Immature natural killer cell (primary cell): ENCODE measurements around the gene SUPT4H1. TPM values are rescaled to one million over a fixed set of nuclear protein-coding genes. Genes with fewer than 3 reads are reported as not detected.

Experiments used
- DNase-seq, 3 donors: peaks; one replicate each; pipeline ENCODE4 v3.0.0; 2022; ENCODE audit warnings: mixed read lengths in 1 of 3
- H3K27ac Mint-ChIP-seq, 6 donors: one replicate each; pipeline ENCODE4 v1.8.0; 2020; ENCODE audit warnings: mixed read lengths in 6 of 6, mild to moderate bottlenecking in 5 of 6, inconsistent platforms in 4 of 6, moderate library complexity in 3 of 6
- H3K27me3 Mint-ChIP-seq, 3 donors: one replicate each; pipeline ENCODE4 v1.8.0; 2020 to 2021; ENCODE audit warnings: low read depth in 3 of 3, mild to moderate bottlenecking in 3 of 3, mixed read lengths in 3 of 3, moderate library complexity in 3 of 3, inconsistent platforms in 1 of 3
- H3K36me3 Mint-ChIP-seq, 3 donors: one replicate each; pipeline ENCODE4 v1.8.0; 2020; ENCODE audit warnings: mixed read lengths in 3 of 3, inconsistent platforms in 2 of 3, mild to moderate bottlenecking in 2 of 3
- H3K4me1 Mint-ChIP-seq, 2 donors: one replicate each; pipeline ENCODE4 v1.8.0; 2020; ENCODE audit warnings: inconsistent platforms in 2 of 2, mild to moderate bottlenecking in 2 of 2, mixed read lengths in 2 of 2, moderate library complexity in 1 of 2
- H3K4me3 Mint-ChIP-seq, 5 donors: one replicate each; pipeline ENCODE4 v1.8.0; 2020; ENCODE audit warnings: mild to moderate bottlenecking in 5 of 5, mixed read lengths in 5 of 5, inconsistent platforms in 3 of 5, moderate library complexity in 3 of 5
- H3K9me3 Mint-ChIP-seq, 6 donors: one replicate each; pipeline ENCODE4 v1.8.0; 2020; ENCODE audit warnings: mild to moderate bottlenecking in 6 of 6, mixed read lengths in 6 of 6, inconsistent platforms in 4 of 6, moderate library complexity in 3 of 6
- polyA plus RNA-seq, 3 donors: library from polyadenylated mRNA; unstranded; fragments of 300-500 nt; fragmentation: Illumina TruSeq; gene quantifications; one replicate each; pipeline ENCODE4 v1.2.3, GENCODE V29; 2021

SUPT4H1 gene
- polyA plus RNA-seq, 3 donors from 2014 or later, result 133 to 170 (median 136) TPM

- Mint-ChIP-seq H3K27me3 (peaks cover 0 to 10% (median 0%) of the 10 kb centered on the region in 3 donors), H3K27ac (peak overlapping the region in 1 of 6 donors; percentile 31), H3K36me3 (peaks cover 5 to 18% (median 10%) of the 10 kb centered on the region in 3 donors), H3K9me3 (no peaks in the 10 kb centered on the region), H3K4me1 (peaks cover 49 to 52% of the 10 kb centered on the region in 2 donors), H3K4me3 (no peak overlapping the region)
- no peak for DNase-seq
Observed at GRCh38 chr17:58377093-58377601, 25.1 kb upstream of the SUPT4H1 start.

- no peak for DNase-seq
- no peak overlapping the region for H3K27ac Mint-ChIP-seq
- H3K36me3 Mint-ChIP-seq, result peaks cover 5 to 18% (median 10%) of the 10 kb centered on the region in 3 donors
- peaks cover 49 to 52% of the 10 kb centered on the region in 2 donors for H3K4me1 Mint-ChIP-seq
- H3K4me3 Mint-ChIP-seq, result no peak overlapping the region
- H3K9me3 Mint-ChIP-seq, result no peaks in the 10 kb centered on the region
- peaks cover 0 to 6% (median 0%) of the 10 kb centered on the region in 3 donors for H3K27me3 Mint-ChIP-seq
Observed at GRCh38 chr17:58376472-58377000, 24.5 kb upstream of the SUPT4H1 start.

GRCh38 chr17:58375811-58376210 is 23.8 kb upstream of the SUPT4H1 start:
- DNase-seq, result no peak
- Mint-ChIP-seq H3K27me3 (peaks cover 0 to 6% (median 0%) of the 10 kb centered on the region in 3 donors), H3K9me3 (no peaks in the 10 kb centered on the region), H3K36me3 (peaks cover 5 to 18% (median 10%) of the 10 kb centered on the region in 3 donors), H3K4me3 (no peak overlapping the region), H3K27ac (no peak overlapping the region), H3K4me1 (peaks cover 49 to 52% of the 10 kb centered on the region in 2 donors)

- Mint-ChIP-seq H3K9me3 (no peaks in the 10 kb centered on the region), H3K4me3 (no peak overlapping the region), H3K36me3 (peaks cover 5 to 18% (median 10%) of the 10 kb centered on the region in 3 donors), H3K27me3 (peaks cover 0 to 6% (median 0%) of the 10 kb centered on the region in 3 donors), H3K4me1 (peaks cover 49 to 52% of the 10 kb centered on the region in 2 donors), H3K27ac (no peak overlapping the region)
- DNase-seq, result no peak
Observed at GRCh38 chr17:58375256-58375655, 23.3 kb upstream of the SUPT4H1 start.

- Mint-ChIP-seq H3K4me1 (peaks cover 48 to 52% of the 10 kb centered on the region in 2 donors), H3K27ac (peak overlapping the region in 2 of 6 donors; percentile 40 to 46), H3K9me3 (no peaks in the 10 kb centered on the region), H3K27me3 (peaks cover 0 to 3% (median 0%) of the 10 kb centered on the region in 3 donors), H3K36me3 (peaks cover 5 to 24% (median 10%) of the 10 kb centered on the region in 3 donors), H3K4me3 (no peak overlapping the region)
- no peak for DNase-seq
Observed at GRCh38 chr17:58373923-58374322, 21.9 kb upstream of the SUPT4H1 start.

- no peak overlapping the region for H3K4me3 Mint-ChIP-seq
- peak overlapping the region in 2 of 6 donors; percentile 72 to 84 for H3K27ac Mint-ChIP-seq
- peaks cover 5 to 25% (median 10%) of the 10 kb centered on the region in 3 donors for H3K36me3 Mint-ChIP-seq
- H3K9me3 Mint-ChIP-seq, result no peaks in the 10 kb centered on the region
- DNase-seq, result no peak
- H3K4me1 Mint-ChIP-seq, result peaks cover 49% of the 10 kb centered on the region in 2 donors
- H3K27me3 Mint-ChIP-seq, result peaks cover 0 to 3% (median 0%) of the 10 kb centered on the region in 3 donors
Observed at GRCh38 chr17:58373003-58373402, 21.0 kb upstream of the SUPT4H1 start.

GRCh38 chr17:58371300-58371950 is 19.4 kb upstream of the SUPT4H1 start:
- peak overlapping the region; percentile 64 to 93 (median 87) for H3K27ac Mint-ChIP-seq
- no peak for DNase-seq
- H3K4me3 Mint-ChIP-seq, result peak overlapping the region; percentile 46 to 93 (median 78)
- H3K9me3 Mint-ChIP-seq, result no peaks in the 10 kb centered on the region
- peaks cover 49 to 57% of the 10 kb centered on the region in 2 donors for H3K4me1 Mint-ChIP-seq
- H3K27me3 Mint-ChIP-seq, result peaks cover 0 to 3% (median 0%) of the 10 kb centered on the region in 3 donors
- H3K36me3 Mint-ChIP-seq, result peaks cover 5 to 25% (median 10%) of the 10 kb centered on the region in 3 donors

GRCh38 chr17:58370716-58371115 is 18.7 kb upstream of the SUPT4H1 start:
- Mint-ChIP-seq H3K4me1 (peaks cover 49 to 57% of the 10 kb centered on the region in 2 donors), H3K27me3 (peaks cover 0 to 3% (median 0%) of the 10 kb centered on the region in 3 donors), H3K4me3 (peak overlapping the region; percentile 77 to 93 (median 89)), H3K36me3 (peaks cover 5 to 25% (median 10%) of the 10 kb centered on the region in 3 donors), H3K9me3 (no peaks in the 10 kb centered on the region), H3K27ac (peak overlapping the region; percentile 64 to 93 (median 90))
- DNase-seq, result no peak

- H3K27me3 Mint-ChIP-seq, result peaks cover 0 to 3% (median 0%) of the 10 kb centered on the region in 3 donors
- peak; percentile 27 to 42 (median 37) for DNase-seq
Observed at GRCh38 chr17:58370309-58370708, 18.3 kb upstream of the SUPT4H1 start.

GRCh38 chr17:58369214-58370031 is 17.4 kb upstream of the SUPT4H1 start:
- no peak for DNase-seq
- H3K4me3 Mint-ChIP-seq, result peak overlapping the region; percentile 65 to 93 (median 77)
- peak overlapping the region; percentile 64 to 93 (median 90) for H3K27ac Mint-ChIP-seq
- H3K36me3 Mint-ChIP-seq, result peaks cover 0 to 19% (median 5%) of the 10 kb centered on the region in 3 donors
- H3K9me3 Mint-ChIP-seq, result no peaks in the 10 kb centered on the region
- H3K27me3 Mint-ChIP-seq, result peaks cover 0 to 3% (median 2%) of the 10 kb centered on the region in 3 donors
- H3K4me1 Mint-ChIP-seq, result peaks cover 49 to 57% of the 10 kb centered on the region in 2 donors

More at GRCh38 chr17:58370309-58370708, 18.3 kb upstream of the SUPT4H1 start:
- Mint-ChIP-seq H3K36me3 (peaks cover 5 to 25% (median 10%) of the 10 kb centered on the region in 3 donors), H3K4me3 (peak overlapping the region; percentile 77 to 93 (median 89)), H3K9me3 (no peaks in the 10 kb centered on the region), H3K27ac (peak overlapping the region; percentile 64 to 93 (median 90)), H3K4me1 (peaks cover 49 to 57% of the 10 kb centered on the region in 2 donors)

GRCh38 chr17:58368860-58369213 is 16.8 kb upstream of the SUPT4H1 start:
- Mint-ChIP-seq H3K27ac (peak overlapping the region; percentile 64 to 93 (median 90)), H3K4me3 (peak overlapping the region; percentile 29 to 93 (median 77)), H3K9me3 (no peaks in the 10 kb centered on the region), H3K27me3 (peaks cover 0 to 3% (median 2%) of the 10 kb centered on the region in 3 donors), H3K36me3 (peaks cover 0 to 18% (median 5%) of the 10 kb centered on the region in 3 donors), H3K4me1 (peaks cover 49 to 57% of the 10 kb centered on the region in 2 donors)
- no peak for DNase-seq

- H3K4me3 Mint-ChIP-seq, result peak overlapping the region in 1 of 5 donors; percentile 12
- H3K27me3 Mint-ChIP-seq, result peaks cover 0 to 5% (median under 1%) of the 10 kb centered on the region in 3 donors
- peak overlapping the region in 1 of 6 donors; percentile 7 for H3K27ac Mint-ChIP-seq
- H3K4me1 Mint-ChIP-seq, result peaks cover 46 to 48% of the 10 kb centered on the region in 2 donors
- peaks cover 0 to 15% (median 7%) of the 10 kb centered on the region in 3 donors for H3K36me3 Mint-ChIP-seq
- no peak for DNase-seq
- no peaks in the 10 kb centered on the region for H3K9me3 Mint-ChIP-seq
Observed at GRCh38 chr17:58367461-58367860, 15.5 kb upstream of the SUPT4H1 start.

GRCh38 chr17:58365980-58366595 is 14.1 kb upstream of the SUPT4H1 start:
- Mint-ChIP-seq H3K9me3 (no peaks in the 10 kb centered on the region), H3K27ac (no peak overlapping the region), H3K27me3 (peaks cover 0 to 5% (median 0%) of the 10 kb centered on the region in 3 donors), H3K36me3 (peaks cover 4 to 13% (median 5%) of the 10 kb centered on the region in 3 donors), H3K4me1 (peaks cover 32 to 34% of the 10 kb centered on the region in 2 donors), H3K4me3 (no peak overlapping the region)
- no peak for DNase-seq
